ENCODE measurements around the gene CFAP20DC.

DNA sequence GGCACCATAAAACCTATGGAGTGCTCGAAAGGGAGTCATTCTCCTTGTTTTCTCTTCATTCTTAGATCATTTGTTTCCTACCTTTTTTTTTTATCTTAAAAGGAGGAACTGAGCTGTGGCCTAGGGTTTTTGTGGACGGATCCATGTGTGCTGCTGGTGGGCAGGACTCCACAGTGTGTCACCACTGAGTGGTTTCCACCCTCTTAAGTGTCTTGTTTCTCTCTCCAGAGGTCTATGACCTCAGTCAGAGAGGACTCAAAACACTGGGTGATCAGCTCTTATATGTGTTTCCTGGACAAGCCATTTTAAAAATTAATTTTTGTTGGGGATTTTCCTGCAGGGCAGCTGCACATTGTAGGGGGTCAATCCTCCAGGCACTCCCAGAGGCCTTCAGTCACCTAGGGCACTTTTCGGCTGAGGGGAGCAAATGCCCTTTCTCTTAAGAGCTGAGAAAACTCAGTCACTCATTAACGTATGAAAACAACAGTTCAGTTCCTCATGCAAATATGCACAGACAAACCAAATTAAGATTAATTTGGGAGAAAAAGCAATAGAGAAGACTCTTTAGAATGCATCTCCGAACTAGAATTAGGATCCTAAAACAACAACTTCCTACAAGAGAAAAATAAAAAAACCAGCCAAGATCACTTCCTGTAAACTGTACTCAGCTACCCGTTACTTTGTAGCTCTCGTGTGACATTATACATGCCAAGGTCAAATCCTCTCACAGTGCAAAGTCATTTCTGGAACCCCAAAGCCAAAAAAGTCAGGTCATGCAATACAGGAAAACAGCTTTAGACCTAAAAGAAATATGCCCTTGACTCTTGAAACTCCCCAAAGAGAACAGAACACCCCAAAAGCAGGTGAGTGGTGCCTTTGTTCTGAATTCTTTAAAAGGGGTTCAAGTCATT, 355.6 kb downstream of the CFAP20DC start:
- TF ChIP-seq POLR2A (IDR thresholded peaks at IDR 0.05) = no peak
- TF ChIP-seq CTCF (IDR thresholded peaks at IDR 0.05) = no peak
